C4-2B (cell line): ENCODE measurements around the gene UGT1A8.

Experiments used
- ZFX ChIP-seq: fragments of 450-650 bp; IDR thresholded peaks from 2 replicates; pipeline ENCODE4 v1.6.1; 2017
- TF ChIP-seq, protein P1 (sequence below): fragments of 450-650 bp; conservative IDR thresholded peaks from 2 replicates; pipeline ENCODE4 v1.5.1; 2017; ENCODE audit warnings: mild to moderate bottlenecking

DNA sequence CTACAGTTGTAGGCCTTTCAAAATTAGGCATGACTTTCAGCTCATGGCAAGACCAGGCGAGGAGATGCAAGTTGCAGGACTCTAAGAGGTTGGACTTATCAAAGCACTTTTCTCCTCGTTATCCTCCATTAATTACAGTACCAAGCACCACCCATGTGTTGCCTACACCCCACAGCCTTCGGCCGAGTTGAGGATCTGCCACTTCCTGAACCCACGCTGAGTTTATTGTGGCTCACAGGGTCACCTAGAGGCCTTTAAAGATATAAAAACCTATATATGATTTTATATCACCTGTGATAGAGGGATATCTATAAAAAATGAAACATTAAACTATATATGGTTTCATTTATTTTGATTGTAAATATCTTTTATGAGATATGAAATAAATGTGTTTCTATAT is 21.4 kb downstream of the UGT1A8 start:
- TF ChIP-seq, protein P1, sequence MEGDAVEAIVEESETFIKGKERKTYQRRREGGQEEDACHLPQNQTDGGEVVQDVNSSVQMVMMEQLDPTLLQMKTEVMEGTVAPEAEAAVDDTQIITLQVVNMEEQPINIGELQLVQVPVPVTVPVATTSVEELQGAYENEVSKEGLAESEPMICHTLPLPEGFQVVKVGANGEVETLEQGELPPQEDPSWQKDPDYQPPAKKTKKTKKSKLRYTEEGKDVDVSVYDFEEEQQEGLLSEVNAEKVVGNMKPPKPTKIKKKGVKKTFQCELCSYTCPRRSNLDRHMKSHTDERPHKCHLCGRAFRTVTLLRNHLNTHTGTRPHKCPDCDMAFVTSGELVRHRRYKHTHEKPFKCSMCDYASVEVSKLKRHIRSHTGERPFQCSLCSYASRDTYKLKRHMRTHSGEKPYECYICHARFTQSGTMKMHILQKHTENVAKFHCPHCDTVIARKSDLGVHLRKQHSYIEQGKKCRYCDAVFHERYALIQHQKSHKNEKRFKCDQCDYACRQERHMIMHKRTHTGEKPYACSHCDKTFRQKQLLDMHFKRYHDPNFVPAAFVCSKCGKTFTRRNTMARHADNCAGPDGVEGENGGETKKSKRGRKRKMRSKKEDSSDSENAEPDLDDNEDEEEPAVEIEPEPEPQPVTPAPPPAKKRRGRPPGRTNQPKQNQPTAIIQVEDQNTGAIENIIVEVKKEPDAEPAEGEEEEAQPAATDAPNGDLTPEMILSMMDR = no peak
- TF ChIP-seq ZFX = no peak
